HEK293T (cell line): Measurements from ENCODE around the gene NPAS3.

ENCODE experiments used
- CTCF ChIA-PET: fragments of 350-600 bp; formaldehyde crosslinking; extraction: SDS; loops from one replicate; lab custom pipeline; 2021; ENCODE audit warnings: antibody characterized with exemption, inconsistent platforms; lab: Yijun Ruan, JAX
- POLR2A ChIA-PET: fragments of 350-600 bp; formaldehyde crosslinking; extraction: SDS; loops from one replicate; lab custom pipeline; 2020; ENCODE audit warnings: antibody characterized with exemption, inconsistent platforms; lab: Yijun Ruan, JAX
- DNase-seq: peaks from one replicate; pipeline ENCODE4 v3.0.0; 2012; ENCODE audit warnings: mixed read lengths; ENCODE audit errors: extremely low spot score
- ARNT ChIP-seq: fragments of 450-650 bp; IDR thresholded peaks from 2 replicates; pipeline ENCODE4 v1.6.1; 2017; ENCODE audit warnings: mild to moderate bottlenecking
- BHLHE40 ChIP-seq: fragments of 450-650 bp; IDR thresholded peaks from 2 replicates; pipeline ENCODE4 v1.6.1; 2016; ENCODE audit warnings: mild to moderate bottlenecking, moderate library complexity, borderline replicate concordance
- CTBP1 ChIP-seq: fragments of 450-650 bp; IDR thresholded peaks from 2 replicates; pipeline ENCODE4 v1.6.1; 2016; ENCODE audit warnings: borderline replicate concordance
- ELF4 ChIP-seq: fragments of 450-650 bp; IDR thresholded peaks from 2 replicates; pipeline ENCODE4 v1.6.1; 2017; ENCODE audit warnings: antibody characterized with exemption
- FOXA1 ChIP-seq: fragments of 450-650 bp; IDR thresholded peaks from 2 replicates; pipeline ENCODE4 v1.6.1; 2016; ENCODE audit warnings: mild to moderate bottlenecking
- FOXK2 ChIP-seq: fragments of 450-650 bp; IDR thresholded peaks from 2 replicates; pipeline ENCODE4 v1.6.1; 2016; ENCODE audit warnings: mild to moderate bottlenecking
- FOXM1 ChIP-seq: fragments of 450-650 bp; IDR thresholded peaks from 2 replicates; pipeline ENCODE4 v1.6.1; 2017; ENCODE audit warnings: mild to moderate bottlenecking, borderline replicate concordance
- HDGF ChIP-seq: fragments of 450-650 bp; IDR thresholded peaks from 2 replicates; pipeline ENCODE4 v1.6.1; 2017; ENCODE audit warnings: antibody characterized with exemption, borderline replicate concordance
- L3MBTL2 ChIP-seq: fragments of 450-650 bp; conservative IDR thresholded peaks from 2 replicates; pipeline ENCODE4 v1.6.1; 2016; ENCODE audit warnings: mild to moderate bottlenecking
- LEF1 ChIP-seq: fragments of 450-650 bp; IDR thresholded peaks from 2 replicates; pipeline ENCODE4 v1.6.1; 2017; ENCODE audit warnings: mild to moderate bottlenecking, borderline replicate concordance
- NFRKB ChIP-seq: fragments of 450-650 bp; IDR thresholded peaks from 2 replicates; pipeline ENCODE4 v1.6.1; 2016; ENCODE audit warnings: mild to moderate bottlenecking, moderate library complexity
- SP1 ChIP-seq: fragments of 450-650 bp; IDR thresholded peaks from 2 replicates; pipeline ENCODE4 v1.6.1; 2017
- SUZ12 ChIP-seq: fragments of 450-650 bp; IDR thresholded peaks from 2 replicates; pipeline ENCODE4 v1.6.1; 2016; ENCODE audit warnings: mild to moderate bottlenecking
- TARDBP ChIP-seq: fragments of 450-650 bp; IDR thresholded peaks from 2 replicates; pipeline ENCODE4 v1.6.1; 2016
- ZNF384 ChIP-seq: fragments of 450-650 bp; IDR thresholded peaks from 2 replicates; pipeline ENCODE4 v1.6.1; 2016
- TF ChIP-seq, protein P1 (sequence below): fragments of 450-650 bp; IDR thresholded peaks from 2 replicates; pipeline ENCODE4 v1.6.1; 2016

Gene NPAS3

DNA sequence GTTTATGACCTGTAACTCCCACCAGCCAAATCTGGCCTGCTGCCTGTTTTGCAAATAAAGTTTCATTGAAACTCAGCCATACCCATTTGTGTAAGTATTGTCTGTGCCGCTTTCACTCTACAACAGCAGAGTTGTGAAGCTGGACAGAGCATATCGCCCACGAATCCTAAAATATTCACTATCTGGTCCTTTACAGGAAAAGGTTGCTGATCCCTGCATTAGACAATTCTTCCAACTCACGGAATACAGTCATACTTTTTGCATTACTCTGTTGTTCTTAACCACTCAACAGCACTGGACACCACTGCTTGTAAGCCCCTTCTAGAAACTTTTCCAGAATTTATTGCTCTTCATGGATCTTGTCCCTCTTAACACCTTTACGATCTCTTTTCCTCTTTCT is 576.8 kb downstream of the NPAS3 start:
- ChIA-PET POLR2A (no interaction called here), CTCF (no interaction called here)
- TF ChIP-seq SP1 (no peak), SUZ12 (no peak), TARDBP (no peak), NFRKB (no peak), CTBP1 (no peak), LEF1 (no peak), ELF4 (no peak)
- no peak for DNase-seq

DNA sequence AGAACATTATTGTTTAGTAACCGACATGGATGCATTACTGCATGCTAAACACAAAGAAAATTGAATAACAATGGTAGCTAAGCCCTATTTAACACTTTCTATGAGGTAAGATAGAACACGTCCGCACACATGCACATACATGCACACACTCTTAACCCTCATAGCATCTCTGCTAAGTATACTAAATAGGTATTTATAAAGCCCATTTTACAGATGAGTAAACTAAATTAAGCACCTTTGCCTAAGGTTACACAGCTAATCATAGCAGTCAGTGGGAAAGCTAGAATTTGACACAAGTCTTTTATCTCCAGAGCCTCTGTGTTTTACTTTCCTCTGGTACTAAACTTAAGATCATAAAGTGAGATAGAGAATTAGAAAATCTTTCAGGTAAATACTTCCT is 577.2 kb downstream of the NPAS3 start:
- no peak for TF ChIP-seq FOXK2
- TF ChIP-seq, protein P1, sequence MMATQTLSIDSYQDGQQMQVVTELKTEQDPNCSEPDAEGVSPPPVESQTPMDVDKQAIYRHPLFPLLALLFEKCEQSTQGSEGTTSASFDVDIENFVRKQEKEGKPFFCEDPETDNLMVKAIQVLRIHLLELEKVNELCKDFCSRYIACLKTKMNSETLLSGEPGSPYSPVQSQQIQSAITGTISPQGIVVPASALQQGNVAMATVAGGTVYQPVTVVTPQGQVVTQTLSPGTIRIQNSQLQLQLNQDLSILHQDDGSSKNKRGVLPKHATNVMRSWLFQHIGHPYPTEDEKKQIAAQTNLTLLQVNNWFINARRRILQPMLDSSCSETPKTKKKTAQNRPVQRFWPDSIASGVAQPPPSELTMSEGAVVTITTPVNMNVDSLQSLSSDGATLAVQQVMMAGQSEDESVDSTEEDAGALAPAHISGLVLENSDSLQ: no peak
- no peak for TF ChIP-seq TARDBP
- no peak for TF ChIP-seq L3MBTL2
- no peak for TF ChIP-seq CTBP1
- TF ChIP-seq FOXM1: no peak
- no peak for TF ChIP-seq ZNF384
- TF ChIP-seq SP1: no peak
- no peak for TF ChIP-seq LEF1
- TF ChIP-seq ELF4: no peak
- no peak for TF ChIP-seq NFRKB
- no peak for TF ChIP-seq BHLHE40
- no peak for TF ChIP-seq FOXA1
- TF ChIP-seq ARNT: no peak
- no peak for TF ChIP-seq SUZ12
- TF ChIP-seq HDGF: no peak
- ChIA-PET CTCF (no interaction called here), POLR2A (no interaction called here)
- DNase-seq: no peak

DNA sequence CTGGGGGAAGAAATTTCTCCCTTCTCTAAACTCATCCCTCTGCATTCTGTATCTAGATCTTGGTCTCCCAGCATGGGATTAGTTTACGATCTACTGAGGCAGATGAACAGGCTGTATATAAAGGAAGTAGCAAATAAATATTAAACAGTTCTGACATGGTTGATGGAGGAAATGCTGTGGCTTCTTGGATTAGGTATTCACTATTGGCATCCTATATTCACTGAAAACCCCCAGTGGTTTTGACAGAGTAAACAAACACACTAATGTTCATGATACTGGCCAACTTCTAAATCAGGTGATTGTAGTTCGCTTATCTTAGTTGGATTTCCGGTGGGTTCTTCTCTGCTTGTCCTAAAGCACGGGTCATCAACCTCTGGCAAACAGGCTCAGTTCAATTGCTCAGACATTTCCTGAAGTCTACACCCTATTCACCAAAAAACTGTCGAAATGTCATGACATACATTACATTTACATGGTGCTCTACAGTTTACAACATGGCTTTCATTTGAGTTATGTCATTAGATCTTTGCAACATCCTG is 578.3 kb downstream of the NPAS3 start:
- TF ChIP-seq SP1: no peak
- TF ChIP-seq FOXK2: no peak
- no peak for TF ChIP-seq HDGF
- no peak for TF ChIP-seq L3MBTL2
- no peak for TF ChIP-seq LEF1
- TF ChIP-seq ELF4: no peak
- TF ChIP-seq ZNF384: no peak
- no peak for TF ChIP-seq NFRKB
- TF ChIP-seq BHLHE40: no peak
- POLR2A ChIA-PET: no interaction called here
- CTCF ChIA-PET: no interaction called here
- no peak for DNase-seq

DNA sequence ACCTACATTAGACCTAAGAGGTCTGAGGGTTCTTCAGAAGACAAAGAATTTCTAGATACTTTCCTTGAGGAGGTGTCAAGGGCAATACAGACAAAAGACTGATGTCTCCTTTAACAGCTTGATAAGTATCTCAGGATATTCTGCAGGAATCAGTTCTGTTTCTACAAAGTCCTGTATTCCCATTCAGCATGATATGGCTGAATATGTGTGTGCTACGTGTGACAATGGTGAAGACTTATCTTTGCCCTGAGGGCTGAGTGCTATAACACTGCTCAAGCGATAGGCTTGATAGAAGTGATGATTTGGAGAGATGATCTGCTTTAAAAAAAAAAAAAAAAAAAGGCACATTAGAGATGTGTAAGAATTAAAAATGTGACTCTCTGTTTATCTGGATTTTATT is 582.5 kb downstream of the NPAS3 start:
- ChIA-PET CTCF (no interaction called here), POLR2A (no interaction called here)
- TF ChIP-seq LEF1 (no peak), FOXA1 (no peak), BHLHE40 (no peak), L3MBTL2 (no peak), FOXM1 (no peak), ZNF384 (no peak), ELF4 (no peak), FOXK2 (no peak), TARDBP (no peak), NFRKB (no peak), ARNT (no peak), CTBP1 (no peak), HDGF (no peak), SP1 (no peak), SUZ12 (no peak)
- TF ChIP-seq, protein P1: no peak
- DNase-seq: no peak

DNA sequence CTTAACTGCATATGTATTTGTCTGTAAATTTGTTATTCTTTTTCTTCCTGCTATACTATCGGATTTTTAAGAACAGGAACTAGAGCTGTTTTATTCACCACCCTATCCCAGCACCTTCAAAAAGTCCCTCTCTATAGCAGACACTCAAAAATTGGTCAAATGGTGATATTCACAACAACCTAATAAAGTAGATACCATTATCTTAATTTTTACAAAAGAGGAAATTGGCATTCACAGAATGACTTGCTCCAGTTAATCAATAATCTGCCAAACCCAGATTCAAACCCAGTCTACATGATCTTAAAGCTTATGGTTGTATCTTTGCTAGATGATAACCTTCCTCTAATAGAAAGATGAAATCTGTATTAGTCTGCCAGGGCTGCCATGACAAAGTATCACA is 585.6 kb downstream of the NPAS3 start:
- no peak for TF ChIP-seq NFRKB
- TF ChIP-seq ELF4: no peak
- TF ChIP-seq HDGF: no peak
- TF ChIP-seq, protein P1: no peak
- TF ChIP-seq LEF1: no peak
- no peak for TF ChIP-seq SUZ12
- no peak for TF ChIP-seq FOXM1
- TF ChIP-seq BHLHE40: no peak
- no peak for TF ChIP-seq CTBP1
- TF ChIP-seq FOXK2: no peak
- no peak for TF ChIP-seq TARDBP
- TF ChIP-seq L3MBTL2: no peak
- no peak for TF ChIP-seq FOXA1
- TF ChIP-seq ARNT: no peak
- TF ChIP-seq SP1: no peak
- no peak for TF ChIP-seq ZNF384
- CTCF ChIA-PET: no interaction called here
- POLR2A ChIA-PET: no interaction called here
- no peak for DNase-seq

DNA sequence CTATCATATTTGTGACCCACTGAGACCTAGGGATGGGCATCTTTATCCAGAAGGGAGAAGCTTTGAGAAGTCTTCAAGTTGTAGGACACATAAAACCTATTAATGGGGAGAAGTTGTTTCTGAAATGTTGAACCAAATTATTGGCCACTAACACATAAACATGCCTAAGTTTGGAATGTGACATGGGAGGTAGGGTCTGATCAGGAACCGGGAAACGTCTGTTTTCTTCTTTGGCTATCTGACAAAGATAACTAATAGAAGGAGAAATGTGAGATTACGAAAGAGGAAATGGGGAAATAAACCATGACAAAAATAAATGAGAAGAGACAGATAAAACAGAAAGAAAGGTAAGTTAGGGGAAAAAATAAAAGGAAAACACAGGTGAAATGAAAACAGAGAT is 586.9 kb downstream of the NPAS3 start:
- DNase-seq: no peak
- ChIA-PET CTCF (no interaction called here), POLR2A (no interaction called here)
- TF ChIP-seq, protein P1: no peak
- TF ChIP-seq HDGF: no peak
- no peak for TF ChIP-seq ZNF384
- TF ChIP-seq ELF4: no peak
- no peak for TF ChIP-seq BHLHE40
- TF ChIP-seq SP1: no peak
- no peak for TF ChIP-seq LEF1
- TF ChIP-seq L3MBTL2: no peak
- no peak for TF ChIP-seq CTBP1
- no peak for TF ChIP-seq NFRKB
- TF ChIP-seq TARDBP: no peak
- TF ChIP-seq FOXM1: no peak
- TF ChIP-seq FOXA1: no peak
- no peak for TF ChIP-seq FOXK2
